Stimulated activated CD4-positive, alpha-beta T cell treated with anti-CD3 and anti-CD28 coated beads, Interleukin-15, amount 100 ng/mL, for 24 hours (primary cell): ENCODE results near the gene BRINP2.

Experiments used
- DNase-seq: peaks from one replicate; pipeline ENCODE4 v3.0.0-alpha.2; 2020

The BRINP2 gene

DNA sequence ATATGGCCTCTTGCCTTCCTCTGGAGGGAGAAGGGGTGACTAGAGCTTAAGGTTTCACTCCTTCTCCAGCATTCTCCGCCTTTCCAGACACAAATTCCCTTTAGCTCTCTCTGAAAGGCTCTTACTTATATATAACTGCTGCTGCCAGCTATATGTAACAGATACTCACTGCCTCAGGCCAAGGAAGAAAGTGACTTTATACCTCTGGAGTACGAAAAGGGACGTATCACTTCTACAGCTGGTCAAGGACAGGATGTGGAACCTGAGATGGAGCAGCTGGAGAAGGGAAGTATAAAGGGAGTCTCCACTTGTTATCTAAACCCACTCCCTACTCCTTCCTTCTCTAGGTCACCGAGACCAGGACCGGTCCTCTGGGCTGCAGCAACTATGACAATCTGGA is 102.4 kb downstream of the BRINP2 start:
- no peak for DNase-seq

DNA sequence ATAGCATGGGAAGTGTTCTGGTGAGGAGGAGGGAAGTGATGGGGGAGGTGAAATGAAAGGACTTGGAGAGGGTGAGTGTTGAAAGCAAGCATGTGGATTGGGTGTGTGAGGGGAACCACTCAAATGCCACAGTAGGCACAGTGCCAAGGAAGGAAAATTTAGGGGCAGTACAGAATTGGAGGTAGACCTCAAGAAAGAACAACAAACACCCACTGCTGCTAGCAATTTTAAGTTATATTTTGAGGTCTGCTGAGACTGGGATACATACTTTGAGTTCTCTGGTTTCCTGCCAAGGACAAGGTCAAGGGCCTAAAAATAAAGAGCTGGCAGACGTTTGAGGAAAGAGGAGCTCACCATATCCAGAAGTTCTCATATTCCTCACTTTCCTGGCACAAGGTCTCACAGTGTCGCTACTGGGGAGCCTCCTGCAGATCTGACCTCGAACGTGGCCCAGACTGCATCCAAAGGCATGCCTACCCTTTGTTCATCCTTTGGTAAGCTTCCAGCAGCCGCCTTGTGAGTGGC is 104.0 kb downstream of the BRINP2 start:
- no peak for DNase-seq

DNA sequence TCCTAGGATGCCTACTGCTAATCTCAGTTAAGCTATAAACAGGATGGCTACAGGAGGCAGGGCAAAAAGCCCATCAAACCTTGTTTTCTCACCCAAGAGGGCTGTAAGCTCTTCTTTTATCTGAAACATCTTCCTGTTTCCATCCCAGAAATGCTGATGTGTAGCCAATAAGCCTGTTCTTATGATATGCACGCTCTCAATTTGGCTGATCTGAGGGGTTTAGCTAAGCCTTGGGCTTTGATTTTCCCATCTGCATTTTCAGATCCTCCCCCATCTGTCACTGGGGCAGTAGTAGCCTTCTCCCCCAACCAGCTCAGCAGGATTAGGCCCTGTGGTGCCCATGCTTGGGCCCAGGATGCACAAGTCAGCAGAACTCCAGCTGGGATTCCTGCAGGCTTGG is 105.0 kb downstream of the BRINP2 start:
- no peak for DNase-seq

DNA sequence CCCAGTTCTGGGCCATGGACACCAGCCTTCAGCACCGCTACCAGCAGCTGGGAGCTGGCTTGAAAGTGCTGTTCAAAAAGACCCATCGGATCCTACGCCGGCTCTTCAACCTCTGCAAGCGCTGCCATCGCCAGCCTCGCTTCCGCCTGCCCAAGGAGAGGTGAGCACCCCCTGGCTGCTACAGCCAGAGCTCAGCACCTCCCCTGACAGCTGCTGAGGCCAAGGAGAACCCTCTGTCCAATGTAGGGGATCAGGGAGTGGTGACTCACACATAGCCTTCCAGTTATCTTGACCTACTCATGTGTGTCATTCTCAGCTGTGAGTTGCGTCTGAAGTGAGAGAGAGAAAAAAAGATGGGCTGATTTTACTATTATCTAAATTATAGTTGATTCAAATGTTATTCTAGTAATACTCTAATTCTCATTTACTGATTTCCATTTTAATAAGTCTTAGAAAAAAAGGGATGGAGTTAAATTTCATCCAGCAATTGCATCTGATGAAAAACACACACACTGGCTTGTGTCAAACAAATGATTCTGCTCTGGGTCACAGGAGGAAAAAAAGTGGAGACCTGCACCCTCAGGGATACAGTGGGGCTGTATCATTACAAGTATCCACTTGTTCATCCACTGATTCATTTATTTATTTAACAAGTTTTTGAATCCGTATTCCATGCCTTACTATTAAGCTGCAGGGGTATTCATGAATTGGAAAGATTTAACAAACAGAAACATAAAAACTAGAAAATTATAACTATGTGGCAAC is 108.0 kb downstream of the BRINP2 start:
- no peak for DNase-seq

DNA sequence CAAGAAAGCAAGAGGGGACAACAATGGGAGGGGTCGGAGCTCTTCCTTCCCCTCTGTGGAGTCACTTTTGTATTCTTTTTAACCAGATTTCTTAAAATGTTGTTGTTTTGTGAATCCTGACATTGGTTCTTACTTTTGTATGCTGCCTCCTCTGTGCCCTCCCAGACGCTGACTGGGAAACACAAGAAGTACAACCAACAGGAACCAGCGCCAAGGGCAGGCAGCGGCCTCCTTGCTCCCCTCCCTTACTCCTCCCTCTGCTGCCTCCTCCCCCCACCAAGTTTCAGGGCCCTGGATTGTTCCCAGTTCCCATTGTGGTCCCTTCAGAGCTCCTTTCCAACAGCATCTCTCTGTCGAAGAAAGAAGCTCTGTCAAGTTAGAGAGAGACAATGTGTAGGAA is 111.1 kb downstream of the BRINP2 start:
- DNase-seq: no peak

DNA sequence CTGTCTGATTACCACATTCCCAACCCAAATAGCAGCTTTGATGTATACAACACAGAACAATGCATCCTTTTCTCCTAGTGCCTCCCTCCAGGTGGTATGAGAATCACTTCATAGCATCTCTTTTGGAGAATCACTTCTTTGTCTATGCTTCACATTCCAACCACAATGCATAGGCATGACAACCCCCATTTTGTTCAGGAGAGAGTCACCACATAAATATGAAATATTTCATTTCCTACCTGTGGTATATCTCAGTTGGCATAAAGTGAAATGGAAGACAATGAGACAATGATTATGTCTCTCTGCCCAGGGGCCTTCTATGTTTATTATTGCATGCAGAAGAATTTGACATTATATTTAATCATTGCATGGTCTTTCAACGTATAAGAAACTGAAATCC is 112.2 kb downstream of the BRINP2 start:
- DNase-seq: no peak

DNA sequence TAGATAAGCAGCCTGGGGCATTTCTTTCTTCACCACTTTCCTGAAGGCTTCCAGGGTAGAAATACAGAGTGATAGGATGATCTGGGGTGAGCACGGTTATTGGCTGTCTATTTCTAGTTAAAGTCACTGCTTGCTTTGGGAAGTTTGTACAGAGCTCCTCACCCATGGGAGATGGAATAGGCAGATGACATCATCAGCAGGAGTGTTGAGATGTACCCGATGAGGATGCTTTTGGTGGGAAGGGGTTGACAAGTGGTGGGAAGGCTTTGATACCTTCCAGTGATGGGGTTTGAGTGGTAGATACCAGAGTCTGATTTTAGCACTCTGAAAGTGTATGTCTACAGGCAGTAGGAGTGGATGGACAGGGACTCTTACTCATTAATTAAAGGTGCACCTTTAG is 112.6 kb downstream of the BRINP2 start:
- DNase-seq: no peak

DNA sequence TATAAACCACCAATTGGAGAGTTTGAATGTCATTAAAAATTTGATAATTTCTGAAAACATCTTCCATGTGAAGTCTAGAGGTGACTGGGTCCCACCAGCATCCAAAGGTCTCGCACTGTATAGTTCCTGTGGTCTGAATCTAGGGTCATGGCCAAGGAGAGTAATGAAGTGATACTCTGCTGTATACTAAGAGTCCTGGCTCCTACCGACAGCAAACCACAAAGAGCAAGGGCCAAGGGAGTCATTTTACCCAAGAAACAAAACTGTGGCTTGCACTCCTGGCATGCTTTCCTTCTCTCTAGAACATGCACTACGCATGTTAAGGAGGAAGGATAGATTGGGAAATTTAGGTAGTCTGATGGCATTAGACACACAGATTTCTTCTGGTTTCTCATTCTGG is 115.6 kb downstream of the BRINP2 start:
- DNase-seq: no peak

DNA sequence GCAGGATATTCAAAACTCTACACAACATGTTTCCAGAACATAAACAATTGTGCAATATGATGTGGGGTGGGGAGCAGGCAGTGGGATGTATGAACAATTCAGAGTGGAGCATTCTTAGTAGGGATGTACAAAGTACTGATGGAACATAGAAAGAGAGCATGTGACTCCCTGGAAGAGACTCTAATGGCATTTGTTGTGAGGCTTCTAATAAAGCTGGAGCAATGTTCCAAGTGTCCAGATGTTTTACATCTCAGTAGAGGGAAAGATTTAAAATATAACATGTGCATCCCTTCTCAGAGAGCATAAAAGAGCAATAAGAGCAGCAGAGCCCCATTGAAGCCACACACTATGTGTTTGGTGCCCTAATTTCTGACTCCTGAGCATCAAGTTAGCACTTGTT is 116.5 kb downstream of the BRINP2 start:
- no peak for DNase-seq

DNA sequence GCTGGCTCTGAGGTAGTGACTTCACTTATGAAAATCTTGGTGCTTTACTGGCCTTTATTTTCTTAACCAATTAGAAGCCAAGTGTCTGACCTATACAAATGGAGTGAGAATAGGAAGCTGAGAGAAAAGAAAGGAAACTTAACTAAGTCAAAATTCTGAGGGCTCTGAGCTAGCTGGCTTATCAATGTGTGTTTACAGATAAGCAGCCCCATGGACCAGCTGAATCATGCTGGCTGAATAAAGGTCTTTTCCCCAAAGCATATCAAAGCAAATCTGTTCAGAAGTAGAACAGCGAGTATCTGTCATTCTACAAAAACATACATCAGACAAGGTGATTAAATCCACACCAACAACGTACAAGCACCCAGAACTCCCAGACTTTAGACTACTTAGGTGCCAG is 117.2 kb downstream of the BRINP2 start:
- no peak for DNase-seq

DNA sequence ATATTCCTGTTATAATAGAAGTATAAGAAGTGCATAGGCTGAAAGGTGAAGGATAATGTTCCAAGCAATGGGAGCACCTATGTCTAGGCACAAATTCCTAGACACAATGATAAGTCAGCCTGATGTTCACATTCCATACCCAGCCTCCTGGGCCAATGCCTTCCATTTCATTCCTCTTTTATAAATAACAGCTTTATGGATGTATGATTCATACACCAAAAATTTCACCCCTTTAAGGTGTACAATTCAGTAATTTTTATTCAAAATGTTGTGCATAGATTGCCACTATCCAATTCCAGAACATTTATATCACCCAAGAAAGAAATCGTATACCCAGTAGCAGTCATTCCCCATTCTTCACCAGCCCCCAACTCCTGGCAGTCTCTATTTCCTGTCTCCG is 118.8 kb downstream of the BRINP2 start:
- no peak for DNase-seq

DNA sequence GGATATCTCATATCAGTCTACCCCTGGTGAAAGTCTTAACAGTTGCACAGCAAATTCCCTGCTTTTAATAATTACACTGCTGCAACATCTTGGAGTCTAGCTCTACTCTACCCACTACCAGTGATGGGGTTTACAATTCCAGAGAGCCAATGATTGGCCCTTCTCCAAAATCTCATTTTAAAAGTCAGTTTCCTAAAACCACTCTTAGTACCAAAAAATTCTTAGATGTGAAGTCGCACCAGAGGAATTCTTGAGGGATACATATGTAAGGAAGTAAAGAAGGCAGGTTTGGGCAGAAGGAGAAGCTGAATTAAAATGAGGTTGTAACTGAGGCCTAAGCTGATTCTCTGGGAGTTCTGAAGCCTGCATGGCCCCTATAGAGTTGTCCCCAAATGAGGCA is 129.7 kb downstream of the BRINP2 start:
- DNase-seq: no peak

DNA sequence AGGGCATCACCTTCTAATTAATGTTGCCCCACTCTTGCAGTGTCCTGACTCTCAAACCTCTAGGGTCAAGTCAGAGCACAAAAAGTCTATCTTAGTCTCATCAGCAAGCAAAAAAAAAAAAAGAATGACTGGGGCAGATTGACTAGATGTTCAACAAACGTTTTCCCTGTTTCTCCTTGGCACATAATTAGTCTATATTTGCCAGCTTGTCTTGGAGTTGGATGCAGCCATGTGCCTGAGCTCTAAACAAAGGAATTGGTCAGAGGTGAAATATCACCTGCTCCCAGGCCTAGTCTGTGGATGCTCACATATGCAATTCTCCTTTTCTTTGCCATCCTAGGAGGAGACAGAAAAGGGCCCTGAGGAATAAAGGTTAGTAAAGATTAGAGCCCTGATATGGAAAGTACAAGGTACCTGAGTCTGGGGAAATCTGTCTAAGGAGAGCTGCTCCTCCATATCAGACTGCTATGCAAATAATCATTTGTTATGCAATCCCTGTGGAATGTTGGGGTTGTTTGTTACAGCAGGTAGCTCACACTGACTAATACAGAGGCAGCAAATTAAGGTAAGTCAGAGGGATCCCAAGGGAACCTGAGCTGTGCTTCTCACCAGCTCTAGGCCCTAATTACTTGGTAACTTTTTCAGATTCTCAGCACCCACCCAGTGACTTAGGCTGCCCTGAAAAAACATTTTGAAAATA is 130.8 kb downstream of the BRINP2 start:
- no peak for DNase-seq

DNA sequence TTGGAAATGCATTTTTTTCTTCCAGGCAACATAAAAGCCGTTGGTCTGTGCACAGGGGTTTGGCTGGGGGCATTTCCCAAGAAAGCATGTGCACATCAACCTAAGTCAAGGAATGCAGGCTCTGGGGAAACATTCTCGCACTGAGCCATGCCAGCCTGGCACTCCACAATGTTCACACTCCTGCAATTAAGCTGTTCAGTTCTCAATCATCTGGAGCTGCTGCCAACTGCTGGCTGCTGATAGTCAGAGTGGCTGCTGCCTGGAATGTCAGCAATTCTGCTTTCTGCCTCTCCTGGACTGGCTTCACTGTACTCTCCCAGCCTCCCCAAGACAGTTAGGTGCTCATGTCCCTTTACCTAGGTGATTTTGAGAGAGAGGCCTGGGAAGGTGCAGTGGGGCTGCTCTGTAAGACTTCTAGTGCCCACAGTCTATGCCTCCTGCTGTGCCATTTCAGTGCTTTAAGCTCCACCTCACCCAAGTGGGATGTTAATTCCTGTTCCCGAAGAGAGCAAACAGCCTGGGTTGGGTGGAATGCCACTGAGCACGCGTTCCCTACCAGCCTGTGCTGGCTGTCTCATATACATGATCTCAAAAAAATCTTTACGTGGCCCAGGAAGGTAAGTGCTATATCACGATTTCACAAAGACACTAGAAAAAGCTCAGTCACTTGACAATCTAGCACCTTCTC is 131.7 kb downstream of the BRINP2 start:
- no peak for DNase-seq

DNA sequence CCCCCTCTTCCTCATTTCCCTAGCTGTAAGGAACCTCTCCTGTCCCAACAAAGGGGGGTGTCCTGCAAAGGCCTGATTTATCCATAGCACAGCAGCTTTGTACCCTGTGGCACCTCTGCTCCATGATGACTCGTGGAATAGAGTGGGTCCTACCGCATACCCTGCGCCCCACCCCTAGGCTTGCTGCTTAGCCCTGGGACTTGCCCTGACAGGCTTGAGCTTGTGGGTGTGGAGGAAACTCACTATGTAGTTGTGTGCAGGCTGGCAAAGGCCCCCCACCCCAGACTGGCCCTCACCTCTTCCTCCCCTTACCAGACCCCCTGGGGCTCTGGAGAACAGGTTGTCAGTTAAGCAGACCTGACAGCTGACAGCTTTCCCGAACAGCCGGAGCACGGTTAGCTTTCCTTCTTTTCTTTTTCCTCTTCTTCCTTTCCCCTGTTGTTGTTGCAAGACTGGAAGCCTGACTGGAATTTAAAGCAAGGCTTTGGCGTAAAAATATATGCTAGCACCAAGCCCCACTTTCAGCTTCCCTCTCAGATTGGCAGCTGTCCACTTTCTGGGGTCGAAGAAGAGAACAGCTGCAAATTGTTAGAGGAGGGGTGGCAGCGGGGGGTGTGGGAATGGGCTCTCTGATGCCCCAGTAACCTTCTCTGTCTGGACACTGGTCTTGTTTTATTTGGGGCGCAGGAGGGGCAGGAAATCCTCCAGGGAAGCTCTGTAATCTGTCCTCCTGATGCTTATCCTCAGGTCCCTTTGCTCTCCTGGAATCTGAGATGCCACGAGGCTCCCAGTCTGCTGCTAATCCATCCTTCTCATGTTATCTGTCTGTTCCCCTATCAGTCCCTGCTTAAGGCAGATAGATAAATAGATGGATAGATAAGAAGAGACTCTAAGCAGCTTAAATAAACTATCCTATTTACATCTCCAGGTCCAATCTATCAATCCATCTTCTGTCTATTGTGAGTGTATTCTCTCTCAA is 134.6 kb downstream of the BRINP2 start:
- DNase-seq: no peak

DNA sequence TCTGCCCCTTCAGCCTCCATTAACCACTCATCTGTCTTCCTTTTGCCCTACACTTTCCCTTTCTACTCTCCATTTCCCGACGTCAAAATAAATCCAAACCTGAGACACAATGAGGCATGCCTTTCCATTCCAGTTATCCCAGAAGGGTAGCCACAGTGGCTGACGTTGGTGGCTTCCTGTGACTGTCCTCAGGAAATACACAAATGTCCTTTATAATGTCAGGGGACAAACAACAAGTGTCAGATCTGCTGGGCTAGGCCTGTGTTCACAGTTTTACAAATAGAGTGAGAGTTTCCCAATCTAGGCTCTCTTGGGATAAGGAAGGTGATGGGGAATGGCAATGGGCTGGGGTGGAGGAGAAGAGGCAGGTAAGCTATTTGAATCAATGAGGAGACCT is 135.3 kb downstream of the BRINP2 start:
- no peak for DNase-seq

DNA sequence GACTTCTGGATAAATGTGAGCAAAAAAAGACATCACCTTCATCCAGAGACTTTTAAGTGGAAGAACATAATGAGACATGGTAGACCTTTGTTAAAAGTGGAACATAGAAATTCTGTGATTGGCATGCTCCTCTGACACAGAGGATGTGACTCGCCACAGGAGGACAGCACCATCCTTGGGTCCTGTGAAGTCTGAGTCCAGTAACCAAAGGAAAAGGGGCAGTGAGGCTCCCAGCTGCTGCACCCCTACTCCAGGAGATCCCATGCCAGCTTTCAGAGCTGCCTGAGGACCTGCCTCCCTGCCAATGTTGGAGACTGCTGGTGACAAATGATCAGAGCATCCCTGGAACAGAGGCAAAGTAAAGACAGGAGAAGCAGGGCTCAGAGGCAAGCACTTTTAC is 136.2 kb downstream of the BRINP2 start:
- no peak for DNase-seq

DNA sequence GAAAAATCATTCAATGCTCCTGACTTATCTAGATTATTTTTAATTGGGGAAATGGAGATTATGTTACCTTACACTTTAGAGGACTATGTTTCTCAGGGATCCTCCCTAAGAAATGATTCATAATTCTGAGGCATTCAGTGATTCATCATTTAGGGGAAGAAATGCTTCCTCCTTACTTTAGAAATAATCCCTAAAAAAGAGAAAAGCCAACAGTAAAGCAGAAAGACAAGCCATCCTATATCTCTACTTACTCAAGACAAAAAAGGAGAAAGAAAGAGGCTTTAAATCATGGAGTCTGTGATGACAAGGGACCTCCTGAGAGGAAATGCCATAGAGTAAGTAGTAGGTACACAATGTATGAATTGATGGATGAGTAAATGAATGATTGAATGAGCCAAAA is 137.0 kb downstream of the BRINP2 start:
- no peak for DNase-seq

DNA sequence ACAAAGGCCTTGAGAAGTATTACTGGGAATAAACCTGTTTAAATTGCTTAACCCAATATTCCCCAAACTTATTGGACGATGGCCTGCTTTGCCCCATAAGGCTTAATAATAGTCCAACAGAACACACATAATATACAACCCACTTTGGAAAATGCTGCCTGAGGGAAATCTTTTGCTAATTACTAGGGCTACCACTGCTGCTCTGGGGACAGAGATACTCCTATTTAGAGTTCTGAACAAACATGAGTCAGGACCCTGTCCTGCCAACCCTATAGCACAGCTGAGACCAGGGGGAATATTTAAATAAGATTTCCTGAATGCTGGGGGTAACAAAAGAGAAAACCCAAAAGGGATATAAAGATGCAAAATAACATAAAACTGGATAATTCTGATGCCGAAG is 139.1 kb downstream of the BRINP2 start:
- no peak for DNase-seq

DNA sequence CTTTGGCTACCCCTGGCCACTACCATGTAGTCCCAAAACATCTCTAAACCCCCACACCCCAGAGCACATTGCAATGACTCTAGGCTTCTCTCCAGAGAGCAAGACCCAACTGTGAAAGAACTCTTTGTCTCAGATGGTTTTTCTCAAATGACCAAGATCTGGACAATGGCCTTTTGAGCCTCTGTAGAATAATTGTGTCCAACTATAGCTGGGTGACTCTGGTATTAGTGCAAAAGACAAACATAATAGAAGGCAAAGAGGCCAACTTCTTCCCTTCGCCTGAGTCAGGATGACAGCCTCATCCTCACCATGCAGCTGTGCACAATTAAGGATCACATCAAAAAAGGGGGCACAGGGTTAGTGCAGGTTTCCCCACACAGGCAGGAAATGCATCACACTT is 139.6 kb downstream of the BRINP2 start:
- no peak for DNase-seq

DNA sequence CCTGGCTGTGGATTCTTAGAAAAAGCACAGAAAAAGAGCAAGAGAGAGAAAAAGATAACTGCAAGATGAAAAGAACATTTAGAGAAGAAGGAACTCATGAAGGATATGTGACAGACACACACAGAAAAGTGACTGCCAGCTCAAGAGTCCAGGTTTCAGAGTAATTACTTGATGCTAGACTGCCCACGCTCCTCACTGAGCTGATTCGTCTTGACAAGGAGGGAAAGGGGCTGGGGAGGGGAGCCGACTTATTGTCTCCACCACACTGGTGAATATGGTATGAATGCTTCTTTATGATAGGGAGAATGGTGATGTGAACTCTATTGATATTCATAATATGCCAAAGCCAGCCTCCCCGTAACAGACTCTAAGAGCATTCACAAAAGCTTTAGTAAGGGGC is 140.4 kb downstream of the BRINP2 start:
- DNase-seq: no peak

DNA sequence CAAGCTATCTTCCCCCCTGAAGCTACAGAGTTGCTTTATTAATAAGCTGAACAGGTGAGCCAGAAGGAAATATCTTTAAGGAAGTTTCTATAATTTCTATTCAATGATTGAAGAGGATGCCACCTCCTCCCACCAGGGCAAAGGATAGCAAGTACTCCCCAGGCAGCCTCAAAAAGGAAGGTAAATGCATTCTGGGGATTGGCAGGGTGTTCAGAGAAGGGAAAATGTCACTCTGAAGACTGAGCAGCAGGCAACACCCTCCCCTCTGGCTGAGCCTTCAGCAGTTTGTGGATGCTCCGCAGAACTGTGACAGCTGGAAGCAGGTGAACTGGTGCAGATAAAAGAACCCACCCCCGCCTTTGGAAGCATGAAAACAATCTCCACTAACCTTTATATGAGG is 140.8 kb downstream of the BRINP2 start:
- DNase-seq: no peak

DNA sequence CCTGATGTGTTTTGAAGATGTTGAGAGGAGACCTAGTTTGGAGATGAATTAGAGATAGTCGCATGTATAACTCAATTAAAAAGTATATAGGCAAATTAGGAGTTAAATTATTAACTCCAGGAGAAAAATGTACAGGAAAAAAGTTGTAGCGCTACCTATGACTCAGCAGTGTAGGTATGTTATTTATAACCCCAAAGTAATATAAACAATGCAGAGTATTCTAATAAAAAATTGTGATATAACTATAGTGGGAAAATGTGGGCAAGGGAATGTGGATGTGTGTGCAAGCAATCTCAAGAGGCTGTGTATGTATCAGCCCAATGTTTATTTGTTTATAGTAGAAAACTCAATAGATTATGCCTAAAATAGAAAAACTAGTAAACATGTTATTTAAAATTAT is 144.5 kb downstream of the BRINP2 start:
- DNase-seq: no peak
